Activated T-helper 17 cell treated with anti-CD3 and anti-CD28 coated beads, Interleukin-2, amount 50 U/mL, for 72 hours (primary cell): ENCODE measurements around the gene VRTN. TPM values are rescaled to one million over a fixed set of nuclear protein-coding genes. Genes with fewer than 3 reads are reported as not detected.

Source experiments
- ATAC-seq: fragments of 150-1000 bp; cut with Tn5 transposase; replicated peaks from 2 replicates; pipeline ENCODE4 v1.10.0; 2021; ENCODE audit warnings: mild to moderate bottlenecking, moderate library complexity
- H3K27ac Mint-ChIP-seq: one replicate; pipeline ENCODE4 v1.8.0; 2022; ENCODE audit warnings: mixed read lengths
- H3K27me3 Mint-ChIP-seq: one replicate; pipeline ENCODE4 v1.8.0; 2022; ENCODE audit warnings: mixed read lengths
- H3K36me3 Mint-ChIP-seq: one replicate; pipeline ENCODE4 v1.8.0; 2022; ENCODE audit warnings: low read depth, mild to moderate bottlenecking, mixed read lengths
- H3K4me1 Mint-ChIP-seq: one replicate; pipeline ENCODE4 v1.8.0; 2022; ENCODE audit warnings: mixed read lengths
- H3K4me3 Mint-ChIP-seq: one replicate; pipeline ENCODE4 v1.8.0; 2022; ENCODE audit warnings: mild to moderate bottlenecking, mixed read lengths
- H3K9me3 Mint-ChIP-seq: one replicate; pipeline ENCODE4 v1.8.0; 2022; ENCODE audit warnings: mixed read lengths
- total RNA-seq, 2 donors: library from RNA; stranded (reverse); gene quantifications; one replicate each; pipeline ENCODE4 v1.2.3, GENCODE V29; 2022

The VRTN gene
- total RNA-seq, 2 donors from 2014 or later, result not detected

GRCh38 chr14:74400031-74400685, 51.9 kb downstream of the VRTN start:
- Mint-ChIP-seq H3K4me1 (peaks cover 3% of the 10 kb centered on the region), H3K4me3 (peak overlapping the region; percentile 66), H3K36me3 (no peaks in the 10 kb centered on the region), H3K27ac (no peak overlapping the region), H3K27me3 (peaks cover 3% of the 10 kb centered on the region), H3K9me3 (no peaks in the 10 kb centered on the region)
- ATAC-seq, result no peak

GRCh38 chr14:74400919-74401503, 52.7 kb downstream of the VRTN start:
- peak overlapping the region; percentile 66 for H3K4me3 Mint-ChIP-seq
- ATAC-seq, result peak; percentile 18
- H3K4me1 Mint-ChIP-seq, result peaks cover 3% of the 10 kb centered on the region
- peak overlapping the region; percentile 76 for H3K27ac Mint-ChIP-seq
- peaks cover 3% of the 10 kb centered on the region for H3K27me3 Mint-ChIP-seq
- no peaks in the 10 kb centered on the region for H3K9me3 Mint-ChIP-seq
- no peaks in the 10 kb centered on the region for H3K36me3 Mint-ChIP-seq

GRCh38 chr14:74401504-74402241, 53.4 kb downstream of the VRTN start:
- H3K36me3 Mint-ChIP-seq, result no peaks in the 10 kb centered on the region
- peaks cover 2% of the 10 kb centered on the region for H3K27me3 Mint-ChIP-seq
- peaks cover 3% of the 10 kb centered on the region for H3K4me1 Mint-ChIP-seq

GRCh38 chr14:74402401-74403251, 54.4 kb downstream of the VRTN start:
- Mint-ChIP-seq H3K4me1 (peaks cover 3% of the 10 kb centered on the region), H3K27ac (peak overlapping the region; percentile 56), H3K9me3 (no peaks in the 10 kb centered on the region), H3K27me3 (no peaks in the 10 kb centered on the region), H3K36me3 (no peaks in the 10 kb centered on the region), H3K4me3 (peak overlapping the region; percentile 66)
- ATAC-seq, result no peak

More at GRCh38 chr14:74401504-74402241, 53.4 kb downstream of the VRTN start:
- H3K9me3 Mint-ChIP-seq, result no peaks in the 10 kb centered on the region
- ATAC-seq, result peak; percentile 86
- peak overlapping the region; percentile 76 for H3K27ac Mint-ChIP-seq
- H3K4me3 Mint-ChIP-seq, result peak overlapping the region; percentile 66

- ATAC-seq, result no peak
- Mint-ChIP-seq H3K9me3 (no peaks in the 10 kb centered on the region), H3K4me1 (peaks cover 3% of the 10 kb centered on the region), H3K27me3 (no peaks in the 10 kb centered on the region), H3K4me3 (no peak overlapping the region), H3K27ac (no peak overlapping the region), H3K36me3 (no peaks in the 10 kb centered on the region)
Measured at GRCh38 chr14:74403619-74404417, 55.5 kb downstream of the VRTN start.

- no peaks in the 10 kb centered on the region for H3K27me3 Mint-ChIP-seq
- H3K9me3 Mint-ChIP-seq, result no peaks in the 10 kb centered on the region
- no peaks in the 10 kb centered on the region for H3K36me3 Mint-ChIP-seq
- peaks cover 3% of the 10 kb centered on the region for H3K4me1 Mint-ChIP-seq
- no peak overlapping the region for H3K27ac Mint-ChIP-seq
- no peak for ATAC-seq
- no peak overlapping the region for H3K4me3 Mint-ChIP-seq
Measured at GRCh38 chr14:74404435-74404834, 56.2 kb downstream of the VRTN start.

GRCh38 chr14:74405663-74406062, 57.4 kb downstream of the VRTN start:
- Mint-ChIP-seq H3K9me3 (no peaks in the 10 kb centered on the region), H3K4me1 (peaks cover 3% of the 10 kb centered on the region), H3K4me3 (no peak overlapping the region), H3K27me3 (peaks cover 3% of the 10 kb centered on the region), H3K36me3 (no peaks in the 10 kb centered on the region), H3K27ac (no peak overlapping the region)
- ATAC-seq, result no peak

- Mint-ChIP-seq H3K9me3 (no peaks in the 10 kb centered on the region), H3K27ac (no peak overlapping the region), H3K4me3 (no peak overlapping the region), H3K4me1 (no peaks in the 10 kb centered on the region), H3K36me3 (no peaks in the 10 kb centered on the region), H3K27me3 (peaks cover 9% of the 10 kb centered on the region)
- ATAC-seq, result no peak
Measured at GRCh38 chr14:74407021-74407800, 58.9 kb downstream of the VRTN start.

- no peaks in the 10 kb centered on the region for H3K4me1 Mint-ChIP-seq
- H3K27me3 Mint-ChIP-seq, result peaks cover 9% of the 10 kb centered on the region
- H3K9me3 Mint-ChIP-seq, result no peaks in the 10 kb centered on the region
- ATAC-seq, result no peak
- no peaks in the 10 kb centered on the region for H3K36me3 Mint-ChIP-seq
- no peak overlapping the region for H3K4me3 Mint-ChIP-seq
- H3K27ac Mint-ChIP-seq, result no peak overlapping the region
Measured at GRCh38 chr14:74407801-74408154, 59.5 kb downstream of the VRTN start.

- no peak overlapping the region for H3K27ac Mint-ChIP-seq
- H3K4me3 Mint-ChIP-seq, result no peak overlapping the region
- ATAC-seq, result no peak
- H3K36me3 Mint-ChIP-seq, result no peaks in the 10 kb centered on the region
- H3K27me3 Mint-ChIP-seq, result peaks cover 16% of the 10 kb centered on the region
- no peaks in the 10 kb centered on the region for H3K9me3 Mint-ChIP-seq
- H3K4me1 Mint-ChIP-seq, result no peaks in the 10 kb centered on the region
Measured at GRCh38 chr14:74408870-74409269, 60.6 kb downstream of the VRTN start.

- Mint-ChIP-seq H3K27ac (no peak overlapping the region), H3K4me3 (no peak overlapping the region), H3K27me3 (peaks cover 20% of the 10 kb centered on the region), H3K4me1 (no peaks in the 10 kb centered on the region), H3K9me3 (no peaks in the 10 kb centered on the region), H3K36me3 (no peaks in the 10 kb centered on the region)
- no peak for ATAC-seq
Measured at GRCh38 chr14:74409441-74409840, 61.2 kb downstream of the VRTN start.
